GM10248 (cell line): ENCODE data around the gene PTPRG.

Source experiments
- CTCF ChIA-PET: fragments of 300-600 bp; sonication (Branson Sonifier 250); formaldehyde crosslinking; extraction: SDS; loops from one replicate; lab custom pipeline; 2021; ENCODE audit warnings: antibody characterized with exemption; lab: Yijun Ruan, JAX
- POLR2A ChIA-PET: fragments of 350-650 bp; sonication (Branson Sonifier 250); formaldehyde crosslinking; extraction: SDS; loops from one replicate; lab custom pipeline; 2020; ENCODE audit warnings: antibody characterized with exemption; lab: Yijun Ruan, JAX
- DNase-seq: peaks from one replicate; pipeline ENCODE4 v3.0.0; 2012; ENCODE audit errors: extremely low spot score
- TF ChIP-seq, protein P1 (sequence below): IDR thresholded peaks from 2 replicates; pipeline ENCODE4 v1.5.1; 2012; ENCODE audit warnings: mild to moderate bottlenecking, low read depth; ENCODE audit errors: extremely low read depth, missing control alignments, control extremely low read depth

The PTPRG gene

DNA sequence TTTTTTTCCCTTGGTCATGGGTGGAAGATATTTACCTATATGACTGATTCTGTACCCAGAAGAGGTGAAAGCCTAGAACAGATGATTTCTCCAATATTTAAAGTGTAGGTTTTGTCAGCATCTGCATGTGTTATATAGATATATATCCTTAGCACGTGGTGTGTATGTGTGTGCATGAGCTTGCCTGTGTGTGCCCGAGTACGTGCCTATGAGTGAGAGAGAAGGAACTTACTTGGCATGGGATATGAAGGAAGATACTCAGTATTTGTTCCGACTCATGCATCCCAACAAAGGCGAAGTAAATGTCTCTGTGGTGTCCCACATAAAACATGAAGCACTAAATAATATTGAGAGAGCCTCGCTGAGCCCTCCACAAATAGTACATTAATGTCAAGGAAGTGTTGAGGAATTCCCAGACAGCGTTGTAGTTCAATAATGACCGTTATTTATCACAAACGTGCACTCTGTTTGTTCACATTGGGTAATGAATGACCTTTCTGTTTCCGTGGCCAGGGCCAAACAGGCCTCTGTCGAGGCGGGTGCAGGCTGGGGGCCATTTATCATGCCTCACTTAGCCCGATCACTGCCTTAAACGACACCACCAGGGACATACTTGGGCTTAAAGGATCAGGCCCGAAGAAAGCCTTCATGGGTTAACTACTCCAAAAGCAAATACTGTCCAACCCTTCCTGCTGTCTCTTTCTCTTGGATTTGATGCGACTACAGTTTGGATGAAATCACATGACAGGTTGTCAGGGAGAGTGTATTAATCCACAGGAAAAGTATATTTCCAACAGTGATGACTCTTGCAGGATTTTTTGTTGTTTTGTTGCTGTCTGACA, 267.7 kb downstream of the PTPRG start:
- POLR2A ChIA-PET, result no interaction called here

DNA sequence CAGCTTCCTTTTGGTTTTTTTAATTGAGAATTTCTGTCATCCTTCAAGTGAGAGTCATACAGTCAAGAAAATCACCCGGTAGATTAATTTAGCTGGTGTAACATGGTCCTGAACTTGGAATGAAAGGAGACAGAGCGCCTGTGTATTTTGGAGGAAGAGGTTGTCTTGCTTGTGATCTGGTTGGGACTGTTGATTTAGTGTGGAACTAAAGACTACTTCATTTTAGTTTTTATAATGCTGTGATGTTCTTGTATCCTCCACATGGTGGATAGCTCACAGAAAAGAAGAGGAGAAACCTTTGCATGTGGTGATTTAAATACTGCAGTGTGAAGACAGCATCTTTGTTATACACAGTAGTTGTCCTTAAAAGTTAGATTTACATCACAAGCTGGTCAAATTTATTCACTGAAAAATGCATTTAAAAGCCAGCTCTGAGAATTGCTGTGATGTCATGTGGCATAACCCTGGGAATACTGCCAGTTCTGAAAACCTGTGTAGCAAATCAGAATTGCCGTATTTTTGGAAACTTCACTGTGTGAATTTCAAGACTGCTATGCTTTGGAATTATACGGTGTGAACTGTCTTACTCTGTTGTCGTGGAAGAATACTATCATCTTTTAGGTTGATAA, 268.5 kb downstream of the PTPRG start:
- CTCF ChIA-PET, result interaction anchor here (1.2 kb wide), 1 partner anchor 10 kb away, joined by 3 read pairs; no protein-coding TSS in a partner anchor
- TF ChIP-seq, protein P1, sequence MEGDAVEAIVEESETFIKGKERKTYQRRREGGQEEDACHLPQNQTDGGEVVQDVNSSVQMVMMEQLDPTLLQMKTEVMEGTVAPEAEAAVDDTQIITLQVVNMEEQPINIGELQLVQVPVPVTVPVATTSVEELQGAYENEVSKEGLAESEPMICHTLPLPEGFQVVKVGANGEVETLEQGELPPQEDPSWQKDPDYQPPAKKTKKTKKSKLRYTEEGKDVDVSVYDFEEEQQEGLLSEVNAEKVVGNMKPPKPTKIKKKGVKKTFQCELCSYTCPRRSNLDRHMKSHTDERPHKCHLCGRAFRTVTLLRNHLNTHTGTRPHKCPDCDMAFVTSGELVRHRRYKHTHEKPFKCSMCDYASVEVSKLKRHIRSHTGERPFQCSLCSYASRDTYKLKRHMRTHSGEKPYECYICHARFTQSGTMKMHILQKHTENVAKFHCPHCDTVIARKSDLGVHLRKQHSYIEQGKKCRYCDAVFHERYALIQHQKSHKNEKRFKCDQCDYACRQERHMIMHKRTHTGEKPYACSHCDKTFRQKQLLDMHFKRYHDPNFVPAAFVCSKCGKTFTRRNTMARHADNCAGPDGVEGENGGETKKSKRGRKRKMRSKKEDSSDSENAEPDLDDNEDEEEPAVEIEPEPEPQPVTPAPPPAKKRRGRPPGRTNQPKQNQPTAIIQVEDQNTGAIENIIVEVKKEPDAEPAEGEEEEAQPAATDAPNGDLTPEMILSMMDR, result no peak
- POLR2A ChIA-PET, result no interaction called here
- DNase-seq, result no peak

More for the DNA sequence above, 267.7 kb downstream of the PTPRG start:
- DNase-seq, result no peak
- CTCF ChIA-PET, result interaction anchor here (1.2 kb wide), 1 partner anchor 9 kb away, joined by 3 read pairs; no protein-coding TSS in a partner anchor
- TF ChIP-seq, protein P1, result no peak

DNA sequence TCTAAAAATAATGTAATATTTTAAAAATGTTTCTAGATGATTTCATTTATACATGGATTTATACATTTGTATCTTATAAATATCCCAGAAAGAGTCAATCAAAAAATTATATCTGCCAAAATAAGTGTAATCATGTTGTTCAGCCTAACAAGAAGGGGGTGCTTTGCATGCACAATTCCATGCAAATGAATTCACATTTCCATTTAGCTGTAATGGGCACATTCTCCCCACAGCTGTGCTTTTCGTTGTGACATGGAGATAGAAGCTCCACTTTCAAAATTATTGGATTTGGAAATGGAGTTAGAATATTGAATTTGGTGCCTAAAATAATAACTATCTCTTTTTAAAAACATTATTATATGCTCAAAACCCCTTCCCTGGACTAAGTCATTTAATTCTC, 270.6 kb downstream of the PTPRG start:
- TF ChIP-seq, protein P1, result no peak
- ChIA-PET CTCF (interaction anchor here (1.0 kb wide), 1 partner anchor 9 kb away, joined by 4 read pairs; no protein-coding TSS in a partner anchor), POLR2A (no interaction called here)
- DNase-seq, result no peak

DNA sequence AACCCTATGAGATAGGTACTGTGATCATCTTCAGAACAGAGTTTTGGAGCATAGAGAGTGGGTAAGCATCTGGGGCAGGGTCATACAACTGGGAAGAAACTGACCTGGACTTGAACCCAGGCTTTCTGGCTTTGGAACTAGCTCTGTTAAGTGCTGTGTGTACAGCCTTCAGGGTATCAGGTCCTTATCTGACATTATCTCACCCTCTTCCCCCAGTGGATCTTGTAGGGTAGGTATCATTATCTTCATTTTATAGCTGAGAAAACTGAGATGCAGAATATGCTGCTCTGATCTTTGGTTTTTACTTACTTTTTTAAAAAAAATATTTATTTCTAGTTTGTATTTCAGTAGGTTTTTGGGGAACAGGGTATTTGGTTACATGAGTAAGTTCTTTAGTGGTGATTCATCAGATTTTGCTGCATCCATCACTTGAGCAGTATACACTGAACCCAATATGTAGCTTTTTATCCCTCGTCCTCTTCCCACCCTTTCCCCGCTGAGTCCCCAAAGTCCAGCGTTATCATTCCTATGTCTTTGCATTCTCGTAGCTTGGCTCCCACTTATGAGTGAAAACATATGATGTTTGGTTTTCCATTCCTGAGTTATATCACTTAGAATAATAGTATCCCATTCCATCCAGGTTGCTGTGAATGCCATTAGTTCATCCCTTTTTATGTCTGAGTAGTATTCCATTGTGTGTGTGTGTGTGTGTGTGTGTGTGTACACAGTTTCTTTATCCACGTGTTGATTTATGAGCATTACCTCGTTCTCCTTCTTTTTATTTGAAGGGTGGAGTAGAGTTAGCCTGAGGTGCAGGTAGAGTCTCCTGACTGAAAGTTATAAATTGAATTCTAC, 271.2 kb downstream of the PTPRG start:
- TF ChIP-seq, protein P1, result no peak
- CTCF ChIA-PET, result interaction anchor here (1.0 kb wide), 1 partner anchor 10 kb away, joined by 4 read pairs; no protein-coding TSS in a partner anchor
- no peak for DNase-seq
- POLR2A ChIA-PET, result no interaction called here

DNA sequence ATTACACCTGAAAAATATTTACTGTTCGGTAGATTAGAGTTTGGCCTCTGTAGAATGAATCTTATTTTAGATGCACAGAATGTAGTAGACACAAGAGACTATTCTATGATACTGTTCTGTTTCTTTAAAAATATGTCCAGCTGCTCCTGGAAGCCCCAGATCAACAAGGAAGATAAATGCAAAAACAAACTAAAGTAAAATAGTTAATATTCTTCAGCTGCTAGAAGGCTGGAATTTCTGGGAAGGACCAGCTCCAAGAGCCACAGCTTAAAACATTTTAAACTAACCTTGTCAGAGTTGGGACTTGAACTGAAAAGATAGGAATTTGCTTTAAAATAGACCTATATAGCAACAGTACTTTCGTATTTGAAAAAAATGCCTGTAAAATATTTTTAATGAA, 277.9 kb downstream of the PTPRG start:
- ChIA-PET CTCF (interaction anchor here (0.7 to 1.0 kb wide), 4 partner anchors 13 to 230 kb away, joined by 3 read pairs; no protein-coding TSS in a partner anchor), POLR2A (no interaction called here)
- DNase-seq, result no peak
- TF ChIP-seq, protein P1, result no peak

DNA sequence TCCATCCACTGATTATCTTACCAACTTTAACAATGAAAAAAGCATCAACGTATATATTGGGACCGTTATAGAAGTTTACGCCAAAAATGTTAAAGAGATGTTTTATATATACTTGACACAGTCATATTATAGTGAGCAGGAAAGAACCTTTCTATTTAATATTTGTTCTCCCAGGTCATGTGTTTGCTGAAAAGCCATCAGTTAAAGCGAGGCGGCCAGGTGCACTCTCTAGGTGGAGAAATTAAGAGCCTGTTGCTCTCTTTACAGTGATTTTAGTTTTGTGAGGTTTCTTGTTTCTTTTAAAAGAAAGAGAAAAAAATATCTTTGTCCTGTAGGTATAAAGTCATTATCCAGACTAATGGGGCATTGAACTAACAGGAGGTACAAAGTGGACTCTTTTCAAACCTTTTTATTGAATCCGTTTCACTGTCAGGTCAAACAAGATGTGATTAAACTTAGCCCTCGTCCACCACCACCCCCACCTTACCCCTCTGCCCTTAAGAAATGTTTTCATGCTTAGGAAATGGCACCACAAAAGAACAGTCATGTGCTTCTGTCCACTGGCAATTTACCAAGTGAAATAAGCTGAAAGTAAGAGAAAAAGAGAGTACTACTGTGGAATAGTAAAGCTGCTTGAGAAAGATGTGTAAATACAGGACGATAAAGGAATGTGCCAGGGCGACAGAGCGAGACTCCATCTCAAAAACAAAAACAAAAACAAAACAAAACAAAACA, 279.9 kb downstream of the PTPRG start:
- no peak for DNase-seq
- POLR2A ChIA-PET, result interaction anchor here (0.7 kb wide), 1 partner anchor 321 kb away, joined by 6 read pairs; no protein-coding TSS in a partner anchor
- CTCF ChIA-PET, result interaction anchor here (1.3 kb wide), 1 partner anchor 8 kb away, joined by 3 read pairs; no protein-coding TSS in a partner anchor
- TF ChIP-seq, protein P1, result no peak
